HG03135 (cell line): ENCODE results near the gene CTTNBP2NL.
A peak's percentile ranks its signal among the peaks of the same experiment; 100 is the strongest.
"Not testable (repeated sequence)": the region's sequence is repeated elsewhere in the genome, so short reads cannot be mapped to it uniquely, and the experiment has no call there.

Source experiments
- ATAC-seq: cut with Tn5 transposase; IDR thresholded peaks from one replicate; pipeline ENCODE4 v1.9.1; 2021; ENCODE audit warnings: mild to moderate bottlenecking, moderate library complexity; ENCODE audit not compliant: unreplicated experiment

Gene CTTNBP2NL

GRCh38 chr1:112461200-112461871, 65.3 kb downstream of the CTTNBP2NL start:
- ATAC-seq, result no peak

GRCh38 chr1:112462953-112463279, 66.9 kb downstream of the CTTNBP2NL start:
- ATAC-seq, result no peak

DNA sequence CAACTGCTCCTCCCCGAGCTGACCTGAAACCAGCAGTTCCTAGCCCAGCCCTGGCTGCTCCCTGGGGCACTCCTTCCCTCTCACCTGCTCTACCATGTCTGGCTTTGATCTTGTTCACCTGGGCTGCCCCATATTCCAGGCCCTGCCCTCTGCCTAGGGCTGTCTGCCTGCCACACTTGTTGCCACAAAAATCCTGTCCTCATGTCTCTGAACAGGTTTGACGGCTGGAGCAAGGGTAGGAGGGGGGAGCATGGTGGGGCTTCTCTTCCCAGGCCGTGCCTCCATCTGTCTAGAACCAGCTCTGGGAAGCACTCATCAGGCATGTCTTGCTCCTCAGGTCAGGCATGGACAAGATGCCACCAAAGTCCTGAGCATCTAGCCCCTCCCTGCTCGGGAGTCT, 68.5 kb downstream of the CTTNBP2NL start:
- ATAC-seq, result no peak

DNA sequence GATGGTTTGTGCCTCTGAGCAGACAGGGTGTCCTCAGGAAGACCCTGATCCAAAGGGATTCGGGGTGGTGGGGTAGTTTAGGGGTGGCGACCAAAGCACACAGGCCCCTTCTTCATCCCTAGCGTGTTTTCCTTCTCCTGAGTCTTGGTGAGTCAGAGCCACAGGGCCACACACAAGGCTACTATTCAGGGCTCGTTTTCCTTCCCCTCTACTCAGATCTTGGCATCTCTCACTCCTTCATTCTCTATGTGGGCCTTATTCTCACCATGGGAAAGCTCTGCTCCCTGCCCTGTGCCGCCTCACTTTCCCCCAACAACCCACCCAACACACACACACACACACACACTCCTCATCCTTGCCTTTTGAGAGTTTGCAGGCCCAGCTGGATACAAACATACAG, 69.1 kb downstream of the CTTNBP2NL start:
- ATAC-seq, result no peak

- peak; percentile 90 for ATAC-seq
These were observed 70.2 kb downstream of the CTTNBP2NL start for GRCh38 chr1:112466078-112466660.

- not testable (repeated sequence) for ATAC-seq
These were observed 74.3 kb downstream of the CTTNBP2NL start for GRCh38 chr1:112470324-112470723.

DNA sequence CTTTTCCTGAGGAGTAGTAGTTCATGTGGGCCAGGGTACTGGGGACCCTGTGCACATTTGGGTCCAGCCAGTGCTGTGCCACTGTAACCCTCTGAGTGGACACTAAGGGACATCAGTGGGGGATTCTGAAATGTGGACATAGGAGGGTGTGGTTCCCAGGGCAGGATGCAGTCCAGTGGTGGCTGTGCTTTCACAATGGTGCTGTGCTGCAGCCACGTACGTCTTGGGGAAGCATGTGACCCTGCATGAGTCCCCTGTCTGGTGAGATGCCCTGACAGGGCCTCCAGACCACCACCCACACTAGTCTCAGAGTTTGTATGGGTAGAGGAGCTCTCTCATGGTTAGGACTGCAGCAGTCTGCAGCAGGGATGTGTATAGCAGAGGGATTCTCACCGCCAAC, 75.0 kb downstream of the CTTNBP2NL start:
- ATAC-seq, result no peak

DNA sequence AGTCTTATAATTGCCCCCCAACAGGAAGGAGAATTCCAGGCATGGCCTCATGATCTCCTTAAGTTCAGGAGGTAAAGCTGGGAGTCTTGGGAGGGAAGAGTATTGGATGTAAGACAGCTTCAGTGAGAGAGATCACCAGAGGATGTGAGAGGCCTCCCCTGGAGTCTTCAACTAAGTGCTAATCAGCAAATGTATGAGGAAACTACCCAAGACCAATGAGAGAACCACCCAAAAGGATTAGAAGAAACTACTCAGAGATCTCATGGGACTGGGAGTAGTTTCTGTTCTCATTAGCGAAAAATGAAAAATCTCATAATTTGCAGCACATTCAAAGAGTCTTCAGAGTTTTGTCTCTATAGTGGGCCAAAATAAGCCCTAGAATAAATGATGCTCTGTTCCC, 76.1 kb downstream of the CTTNBP2NL start:
- ATAC-seq, result no peak

DNA sequence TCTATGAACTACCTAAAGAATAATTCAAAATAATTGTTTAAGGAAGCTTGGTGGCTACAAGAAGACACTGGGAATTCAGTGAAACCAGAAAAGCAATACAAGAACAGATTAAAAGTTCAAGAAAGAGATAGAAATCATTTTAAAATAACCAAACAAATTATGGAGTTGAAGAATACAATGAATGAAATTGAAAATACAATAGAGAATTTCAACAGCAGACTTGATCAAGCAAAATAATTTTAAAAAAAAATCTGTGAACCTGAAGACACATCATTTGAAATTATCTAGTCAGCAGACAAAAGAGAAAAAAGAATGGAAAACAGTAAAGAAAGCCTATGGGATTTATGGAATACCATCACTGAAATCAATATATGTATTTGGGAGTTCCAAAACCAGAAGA, 81.5 kb downstream of the CTTNBP2NL start:
- no peak for ATAC-seq

DNA sequence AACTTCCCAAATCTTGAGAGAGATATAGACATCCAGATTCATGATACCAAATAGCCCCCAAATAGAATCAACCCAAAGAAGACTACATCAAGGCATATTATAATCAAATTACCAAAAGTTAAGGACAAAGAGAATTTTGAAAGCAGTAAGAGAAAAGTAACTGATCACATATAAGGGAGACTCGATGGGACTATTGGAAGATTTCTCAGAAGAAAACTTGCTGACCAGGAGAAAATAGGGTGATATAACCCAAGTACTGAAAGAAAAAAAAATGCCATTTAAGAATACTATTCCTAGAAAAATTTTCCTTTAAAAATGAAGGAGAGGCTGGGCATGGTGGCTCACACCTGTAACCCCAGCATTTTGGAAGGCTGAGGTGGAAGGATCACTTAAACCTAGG, 82.3 kb downstream of the CTTNBP2NL start:
- no peak for ATAC-seq

- ATAC-seq, result not testable (repeated sequence)
These were observed 90.0 kb downstream of the CTTNBP2NL start for GRCh38 chr1:112486063-112486462.

- not testable (repeated sequence) for ATAC-seq
These were observed 91.7 kb downstream of the CTTNBP2NL start for GRCh38 chr1:112487686-112488085.

- ATAC-seq, result no peak
These were observed 92.1 kb downstream of the CTTNBP2NL start for GRCh38 chr1:112488141-112488540.

DNA sequence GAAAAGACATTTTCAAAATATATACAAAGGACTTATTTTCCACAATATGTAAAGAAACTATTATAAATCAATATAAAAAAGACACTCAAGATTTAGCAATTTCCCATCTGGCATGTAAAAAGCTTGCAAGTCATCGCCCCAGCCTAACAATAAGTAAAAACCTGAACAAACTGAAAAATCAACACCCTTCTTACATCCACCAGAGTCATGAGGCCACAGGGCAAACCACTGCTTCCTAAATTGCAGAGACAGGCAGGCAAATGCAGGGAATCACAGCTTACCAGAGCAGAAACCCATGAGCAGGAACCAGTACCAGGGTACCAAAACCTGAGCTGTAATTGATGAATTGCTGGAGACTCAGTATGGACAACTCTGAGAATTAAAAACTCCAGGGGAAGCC, 96.1 kb downstream of the CTTNBP2NL start:
- ATAC-seq, result no peak

GRCh38 chr1:112493351-112493750, 97.3 kb downstream of the CTTNBP2NL start:
- ATAC-seq, result no peak

DNA sequence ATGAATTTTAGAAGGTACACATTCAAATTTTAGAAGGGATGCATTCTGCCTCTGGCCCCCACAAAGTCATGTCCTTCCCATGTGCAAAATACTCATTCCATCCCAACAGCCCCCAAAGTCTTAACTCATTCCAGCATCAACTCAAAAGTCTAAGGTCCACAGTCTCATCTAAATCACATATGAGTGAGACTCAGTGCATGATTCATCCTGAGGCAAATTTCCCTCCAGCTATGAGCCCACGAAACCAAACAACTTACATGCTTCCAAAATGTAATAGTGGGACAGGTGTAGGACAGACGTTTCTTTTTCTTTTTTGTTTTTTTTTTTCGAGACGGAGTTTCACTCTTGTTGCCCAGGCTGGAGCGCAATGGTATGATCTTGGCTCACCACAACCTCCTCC, 100.3 kb downstream of the CTTNBP2NL start:
- ATAC-seq, result no peak

GRCh38 chr1:112501810-112502641, 106.0 kb downstream of the CTTNBP2NL start:
- ATAC-seq, result no peak

GRCh38 chr1:112502826-112503225, 106.8 kb downstream of the CTTNBP2NL start:
- no peak for ATAC-seq

GRCh38 chr1:112504001-112504660, 108.1 kb downstream of the CTTNBP2NL start:
- no peak for ATAC-seq

DNA sequence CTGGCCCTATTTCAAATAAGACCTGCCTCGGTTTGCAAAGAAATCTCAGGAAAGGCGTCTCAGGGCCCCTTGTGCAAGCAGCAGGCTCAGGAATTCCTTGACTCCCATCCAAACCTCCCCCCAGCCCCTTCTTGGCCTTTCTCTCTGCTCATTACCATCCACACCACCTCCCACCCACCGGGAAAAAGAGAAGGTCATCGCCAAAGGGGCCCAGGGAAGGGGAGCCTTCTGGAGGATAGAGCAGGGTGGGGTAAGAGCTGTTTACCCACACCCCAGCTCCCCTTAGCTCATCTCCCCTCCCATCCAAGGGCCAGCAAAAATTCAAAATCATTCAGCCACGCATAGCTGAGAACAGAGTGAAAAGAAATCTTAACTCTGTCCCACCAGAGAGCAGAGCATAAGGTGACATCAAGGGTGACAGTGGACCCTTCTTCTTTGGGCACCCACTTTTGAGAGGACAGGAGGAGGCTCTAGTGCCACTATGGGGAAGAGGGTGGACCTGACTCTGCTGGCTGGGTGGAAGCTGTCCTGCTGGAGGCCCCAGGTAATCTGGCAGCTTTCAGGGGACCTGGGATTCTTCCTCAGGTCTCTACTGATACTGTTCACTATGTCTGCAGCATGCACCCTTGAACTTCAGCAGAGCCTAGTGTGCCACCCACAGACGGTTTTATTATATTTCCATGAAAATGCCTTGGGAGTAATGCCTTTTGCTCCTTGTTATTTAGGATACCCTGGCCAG, 108.8 kb downstream of the CTTNBP2NL start:
- ATAC-seq, result no peak

DNA sequence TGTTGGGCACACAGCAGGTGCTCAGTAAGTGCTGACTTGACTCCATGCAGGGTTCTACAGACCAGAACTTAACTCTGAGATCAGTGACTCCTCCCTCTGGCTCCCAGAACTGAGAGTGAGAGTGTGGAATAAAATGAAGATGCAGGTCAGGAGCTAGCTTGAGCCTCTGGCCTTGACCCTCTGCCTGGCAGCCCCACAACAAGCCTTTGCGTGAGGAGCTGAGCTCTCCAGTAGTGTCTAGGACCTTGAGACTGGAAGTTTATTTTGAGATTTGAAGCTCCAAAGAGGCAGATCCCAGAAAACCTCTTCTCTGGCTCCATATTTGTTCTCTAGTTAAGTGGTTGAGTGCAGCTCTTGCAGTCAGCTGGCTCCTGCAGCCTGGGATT, 109.4 kb downstream of the CTTNBP2NL start:
- ATAC-seq, result no peak
